Cerebellar nuclear complex (tissue), 1 donor: ENCODE measurements around the gene OSBP2.

Source experiments
- DNase-seq, 2 experiments: peaks; one replicate each; lab custom pipeline; 2025; lab: John Stamatoyannopoulos, UW

Gene OSBP2

DNA sequence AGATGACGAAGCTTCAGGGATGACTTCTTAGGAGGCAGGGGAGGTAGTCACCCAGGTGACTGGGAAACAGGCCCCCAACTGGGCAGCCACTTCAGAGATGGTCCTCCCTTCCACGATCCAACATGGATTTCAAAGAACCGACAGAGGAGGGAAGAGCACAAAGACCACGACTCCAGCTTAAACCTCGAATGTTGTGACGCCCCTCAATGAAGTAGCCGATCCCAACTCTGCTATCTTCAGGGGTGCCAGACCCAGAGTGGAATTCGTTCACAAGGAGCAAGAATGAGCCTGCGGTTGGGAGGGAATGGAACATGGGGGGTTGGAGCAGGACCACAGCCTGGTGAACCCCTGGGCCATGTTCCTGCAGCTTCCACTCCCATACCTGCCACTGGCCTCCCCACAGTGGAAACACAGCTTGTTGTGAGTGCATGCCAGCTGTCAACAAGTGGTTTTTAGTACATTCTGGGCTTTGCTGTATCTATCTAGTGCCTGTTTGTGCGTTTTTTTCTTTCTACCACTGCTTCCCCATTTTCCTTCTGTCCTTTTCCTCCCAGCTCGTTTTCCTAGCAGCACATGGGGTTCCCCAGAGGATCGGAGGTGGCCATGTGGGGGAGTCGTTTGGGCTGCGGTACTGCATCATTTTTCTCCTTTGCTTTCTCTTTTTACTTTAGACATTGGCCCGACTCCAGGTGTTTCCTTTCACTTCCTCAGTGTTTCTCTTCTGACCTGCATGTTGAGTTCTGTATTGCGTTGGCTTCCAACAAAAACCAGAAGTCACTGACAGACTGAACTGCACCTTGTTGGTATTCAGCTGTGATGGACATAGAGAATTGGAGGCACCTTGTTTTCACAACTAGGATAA is 208.1 kb downstream of the OSBP2 start:
- DNase-seq: no peak

DNA sequence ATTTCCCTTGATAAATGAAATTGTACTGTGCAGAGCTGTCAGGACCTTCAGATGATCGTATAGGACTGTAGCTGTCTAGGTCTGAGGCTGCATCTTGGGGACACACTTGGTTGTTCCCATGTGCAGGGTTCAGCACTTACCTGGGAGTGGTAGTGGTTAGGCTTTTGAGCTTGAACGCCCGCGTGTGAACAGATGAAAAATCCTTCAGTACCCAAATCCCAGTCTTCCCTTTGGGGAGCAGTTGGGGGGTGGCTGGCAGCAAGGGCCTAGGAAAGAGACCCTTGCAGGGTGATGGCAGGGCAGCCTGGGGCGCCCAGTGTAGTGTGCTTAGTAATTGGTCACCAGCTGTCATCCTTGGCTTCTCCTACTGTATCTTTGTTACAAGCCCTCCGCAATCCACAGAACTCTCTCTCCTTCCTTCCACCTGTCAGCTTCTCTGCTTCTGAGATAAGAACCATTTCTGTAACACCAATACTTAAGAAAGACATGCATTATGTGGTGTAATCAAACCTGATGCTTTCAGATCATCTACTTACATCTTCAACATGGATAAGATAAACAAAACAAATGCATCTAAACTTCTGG is 209.3 kb downstream of the OSBP2 start:
- no peak for DNase-seq

DNA sequence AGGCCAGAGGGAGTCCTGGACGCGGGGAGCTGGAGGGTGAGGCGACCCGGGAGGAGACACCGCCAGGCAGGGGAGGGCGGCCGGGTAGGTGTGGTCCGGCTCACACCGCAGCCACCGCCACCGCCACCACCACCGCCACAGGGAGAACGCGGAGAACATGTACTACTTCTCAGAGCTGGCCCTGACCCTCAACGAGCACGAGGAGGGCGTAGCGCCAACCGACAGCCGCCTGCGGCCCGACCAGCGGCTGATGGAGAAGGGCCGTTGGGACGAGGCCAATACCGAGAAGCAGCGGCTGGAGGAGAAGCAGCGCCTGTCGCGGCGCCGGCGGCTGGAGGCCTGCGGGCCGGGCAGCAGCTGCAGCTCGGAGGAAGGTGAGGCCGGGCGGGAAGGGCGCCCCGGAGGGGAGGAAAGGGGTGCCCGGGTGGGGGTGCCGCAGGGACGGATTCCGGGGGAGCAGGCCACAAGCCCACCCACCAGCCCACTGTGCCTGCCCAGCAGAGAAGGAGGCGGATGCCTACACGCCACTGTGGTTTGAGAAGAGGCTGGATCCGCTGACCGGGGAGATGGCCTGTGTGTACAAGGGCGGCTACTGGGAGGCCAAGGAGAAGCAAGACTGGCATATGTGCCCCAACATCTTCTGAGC is 211.1 kb downstream of the OSBP2 start:
- DNase-seq: no peak

DNA sequence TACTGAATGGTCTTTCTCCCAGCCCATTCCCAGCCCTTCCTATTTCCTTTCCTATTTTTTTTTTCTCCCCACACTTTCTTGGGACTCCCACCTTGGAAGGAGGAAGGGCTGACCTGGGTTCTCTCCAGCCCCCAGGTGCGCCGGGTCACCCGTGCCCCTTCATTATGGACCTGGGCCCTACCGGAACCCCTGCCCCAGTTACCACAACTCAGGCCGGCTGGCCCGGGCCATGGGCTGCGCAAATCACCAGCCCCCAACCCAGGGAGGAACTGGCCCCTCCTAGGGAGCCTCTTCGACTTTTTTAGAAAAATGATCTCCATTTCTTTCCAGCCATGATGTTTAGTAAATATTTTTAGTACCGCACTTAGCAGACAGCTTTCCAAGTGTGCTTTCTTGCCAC is 211.7 kb downstream of the OSBP2 start:
- DNase-seq: no peak

DNA sequence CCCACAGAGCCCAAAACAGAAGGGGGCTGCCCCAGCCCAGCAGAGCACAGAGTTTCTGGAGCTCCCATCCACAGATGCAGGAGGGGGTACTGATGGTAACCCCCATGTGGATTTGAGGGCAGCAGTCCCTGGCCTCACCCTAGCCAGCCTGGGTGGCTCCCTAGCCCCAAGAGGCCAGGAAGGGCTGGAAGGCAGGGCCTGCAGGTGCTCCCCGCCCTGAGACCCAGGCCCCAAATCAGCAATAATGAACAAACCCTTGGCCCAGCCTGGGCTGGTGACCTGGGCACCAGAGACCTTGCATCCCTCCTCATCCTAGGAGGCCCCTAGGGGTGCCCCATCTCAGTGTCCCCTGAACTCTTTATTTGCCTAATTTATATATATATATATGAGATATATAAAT is 212.3 kb downstream of the OSBP2 start:
- no peak for DNase-seq

DNA sequence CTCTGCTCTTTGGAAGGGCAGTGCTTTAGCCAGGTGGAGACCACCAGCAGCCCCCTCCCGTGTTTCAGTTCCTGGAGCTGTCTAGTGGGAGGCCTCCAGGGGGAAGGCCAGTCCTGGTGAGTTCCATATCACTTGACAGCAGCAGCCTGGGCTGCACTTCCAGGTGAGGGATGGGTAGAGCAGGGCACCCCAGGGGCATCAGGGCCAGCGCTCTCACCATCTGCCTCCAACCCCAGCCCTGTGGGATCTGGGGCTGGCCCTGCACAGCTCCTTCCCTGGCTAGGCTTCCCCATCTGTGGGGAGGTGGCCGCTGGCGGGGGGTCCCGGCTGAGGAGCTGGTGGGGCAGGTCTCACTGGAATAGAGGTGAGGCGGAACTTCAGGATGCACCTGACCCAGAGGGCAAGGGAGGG is 213.4 kb downstream of the OSBP2 start:
- DNase-seq: no peak

DNA sequence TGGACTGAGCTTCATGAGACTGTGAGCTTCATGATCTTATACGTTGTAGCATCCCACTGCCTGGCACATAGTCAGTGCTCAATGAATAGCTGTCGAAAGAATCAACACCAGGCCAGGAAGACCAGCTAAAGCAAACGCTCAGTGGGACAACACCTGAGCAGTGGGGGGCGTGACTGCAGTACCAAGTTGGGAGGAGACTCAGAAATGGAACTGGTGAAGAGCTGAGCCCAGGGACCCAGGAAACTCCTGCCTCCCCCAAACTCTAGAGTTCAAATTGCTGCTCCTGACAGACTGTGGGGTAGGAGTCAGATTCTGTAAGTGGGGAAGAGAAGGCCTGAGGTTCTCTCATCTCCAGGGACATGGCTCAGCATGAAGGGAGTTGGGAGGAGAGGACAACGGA is 214.6 kb downstream of the OSBP2 start:
- DNase-seq: no peak

DNA sequence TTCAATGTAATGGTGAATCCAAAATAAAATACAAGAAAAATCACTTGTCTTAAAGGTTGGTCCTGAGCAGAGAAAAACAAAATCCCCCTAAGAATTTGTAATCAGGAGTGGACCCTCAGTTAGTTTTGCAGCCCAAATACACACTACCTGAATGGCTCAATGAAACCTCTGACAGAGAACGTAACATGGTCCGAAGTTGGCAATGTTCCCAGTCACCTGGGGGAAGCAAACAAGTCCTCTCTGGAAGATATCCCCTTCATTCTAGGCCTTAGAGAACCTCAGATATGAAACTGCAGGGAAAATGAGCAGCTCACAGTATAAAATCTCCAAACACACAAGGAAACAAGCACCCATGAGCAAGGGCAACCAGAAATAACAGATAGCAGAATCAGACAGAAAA is 215.7 kb downstream of the OSBP2 start:
- no peak for DNase-seq

DNA sequence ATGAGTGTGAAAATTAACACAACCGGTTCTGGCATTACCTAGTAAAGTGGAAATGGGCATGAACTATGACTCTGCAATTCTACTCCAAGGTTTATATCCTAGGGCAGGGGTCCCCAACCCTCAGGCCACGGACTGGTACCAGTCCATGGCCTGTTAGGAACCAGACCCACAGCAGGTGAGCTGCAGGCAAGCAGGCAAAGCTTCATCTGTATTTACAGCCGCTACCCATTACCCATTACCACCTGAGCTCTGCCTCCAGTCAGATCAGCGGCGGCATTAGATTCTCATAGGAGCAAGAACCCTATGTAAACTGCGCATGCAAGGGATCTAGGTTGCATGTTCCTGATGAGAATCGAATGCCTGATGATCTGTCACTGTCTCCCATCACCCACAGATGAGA is 224.1 kb downstream of the OSBP2 start:
- DNase-seq: no peak

DNA sequence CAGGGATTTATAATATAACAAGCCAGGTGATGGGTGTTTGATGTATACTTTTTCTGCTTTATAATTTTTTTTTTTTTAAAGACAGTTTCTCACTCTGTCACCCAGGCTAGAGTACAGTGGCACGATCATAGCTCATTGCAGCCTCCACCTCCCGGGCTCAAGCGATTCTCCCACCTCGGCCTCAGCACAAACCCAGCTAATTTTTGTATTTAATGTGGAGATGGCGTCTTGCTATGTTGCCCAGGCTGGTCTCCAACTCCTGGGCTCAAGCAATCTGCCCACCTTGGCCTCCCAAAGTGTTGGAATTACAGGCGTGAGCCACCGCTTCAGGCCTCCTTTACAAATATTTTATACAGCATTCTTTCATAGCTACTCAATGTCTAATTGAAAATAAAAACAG is 225.3 kb downstream of the OSBP2 start:
- no peak for DNase-seq

DNA sequence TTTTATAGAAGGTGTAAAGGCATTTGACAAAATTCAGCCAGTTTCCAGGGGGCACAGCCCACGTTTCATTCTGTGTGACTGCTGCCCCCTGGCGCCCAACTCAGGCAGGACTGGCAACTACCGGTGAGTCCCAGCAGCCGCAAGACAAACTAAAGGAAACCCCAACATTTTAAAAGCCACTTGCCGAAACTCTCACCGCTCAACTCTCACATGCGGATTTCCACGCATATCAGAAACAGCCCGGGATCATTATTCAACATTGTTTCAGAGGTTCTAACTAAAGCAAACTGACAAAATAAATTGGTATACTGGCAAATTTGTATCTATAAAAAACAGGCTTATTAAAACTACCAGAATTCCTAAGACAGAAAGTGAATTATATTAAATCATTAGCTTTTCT is 225.7 kb downstream of the OSBP2 start:
- DNase-seq: peak in 1 of 2 experiments; percentile 43

DNA sequence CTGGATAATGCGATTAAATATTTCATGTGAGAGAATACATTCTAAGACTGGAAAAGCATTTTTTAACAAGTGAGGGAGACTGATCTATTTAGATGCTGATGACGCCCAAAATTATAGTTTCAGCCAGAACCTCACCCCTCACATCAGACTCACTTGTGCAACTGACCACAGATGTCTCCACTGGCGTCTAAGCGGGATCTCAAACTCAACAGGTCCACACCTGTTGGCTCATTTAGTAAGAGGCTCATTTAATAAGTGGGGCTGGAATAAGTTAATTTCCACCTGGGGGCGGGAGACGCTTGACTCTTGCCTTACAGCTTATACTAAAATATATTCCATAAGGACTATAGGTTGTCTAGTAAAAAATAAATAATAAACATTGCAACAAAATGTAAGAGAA is 226.4 kb downstream of the OSBP2 start:
- DNase-seq: no peak

DNA sequence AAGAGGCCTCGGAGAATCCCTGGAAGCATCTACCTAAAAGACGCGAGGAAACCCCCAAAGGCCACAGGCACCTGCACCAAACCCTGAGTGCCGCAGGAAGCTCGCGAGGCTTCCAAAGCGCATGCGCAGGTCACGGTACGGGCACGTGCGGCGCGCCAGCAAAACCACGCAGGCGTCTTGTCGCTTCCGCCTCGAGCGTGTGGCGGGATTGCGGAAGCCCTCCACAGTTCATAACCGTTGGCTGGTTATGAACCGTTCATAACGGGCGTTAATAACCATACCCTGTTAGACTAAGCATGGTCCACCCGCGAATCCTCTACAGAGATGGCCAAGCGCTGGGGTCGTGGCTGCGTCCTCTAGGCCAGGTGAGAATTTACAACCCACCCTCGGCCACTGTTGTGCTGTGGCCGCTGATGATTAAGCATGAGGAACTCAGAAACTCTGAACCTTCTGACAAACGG is 227.5 kb downstream of the OSBP2 start:
- DNase-seq: no peak

DNA sequence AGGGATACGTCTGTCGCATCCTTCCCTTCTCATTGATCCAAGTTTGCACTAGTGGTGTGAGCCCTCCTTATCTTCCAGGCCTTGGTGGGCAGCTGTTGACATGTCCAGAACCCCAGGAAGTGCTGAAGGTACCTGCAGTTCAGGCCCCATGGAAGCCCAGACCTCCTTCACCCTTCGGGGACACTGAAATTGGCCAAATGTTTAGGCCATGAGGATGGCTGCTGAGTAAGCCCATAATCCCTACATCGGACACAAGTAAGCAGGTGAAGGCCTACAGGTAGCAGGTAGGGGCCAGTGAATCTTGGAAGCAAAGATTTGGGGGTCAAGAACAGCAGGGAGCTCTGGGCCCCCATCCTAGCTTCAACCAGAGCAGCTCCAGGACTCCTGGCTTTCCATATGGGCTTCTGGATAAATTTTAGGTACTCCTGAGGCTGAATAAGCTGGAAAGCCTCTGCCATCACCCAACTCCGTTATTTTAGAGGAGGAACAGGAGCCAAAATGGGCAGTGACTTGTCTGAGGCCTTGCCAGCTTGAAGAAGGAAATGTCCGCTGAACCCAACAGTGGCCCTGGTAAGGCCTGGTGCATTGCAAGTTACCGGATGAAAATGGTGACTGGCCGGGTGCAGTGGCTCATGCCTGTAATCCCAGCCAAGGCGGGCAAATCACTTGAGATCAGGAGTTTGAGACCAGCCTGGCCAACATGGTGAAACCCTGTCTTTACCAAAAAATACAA is 228.7 kb downstream of the OSBP2 start:
- no peak for DNase-seq

DNA sequence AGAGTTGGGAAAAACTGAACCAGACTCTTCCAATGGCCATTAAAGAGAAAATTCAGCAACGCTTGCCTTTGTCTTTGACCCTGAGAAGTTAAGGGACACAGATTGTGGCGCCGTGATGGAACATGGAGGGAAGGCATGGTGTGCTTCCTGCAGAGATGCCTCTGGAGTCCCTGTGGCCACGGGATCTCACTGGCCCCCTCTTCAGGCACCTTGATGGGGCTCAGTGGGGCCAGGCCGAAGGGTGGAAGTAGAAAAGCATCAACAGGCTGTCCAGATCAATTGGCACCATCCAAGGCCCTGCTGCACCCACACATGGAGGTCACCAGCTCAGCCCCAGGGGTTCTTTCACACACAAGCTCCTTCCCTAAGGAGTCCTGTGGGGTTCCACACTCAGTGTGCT is 231.0 kb downstream of the OSBP2 start:
- no peak for DNase-seq

DNA sequence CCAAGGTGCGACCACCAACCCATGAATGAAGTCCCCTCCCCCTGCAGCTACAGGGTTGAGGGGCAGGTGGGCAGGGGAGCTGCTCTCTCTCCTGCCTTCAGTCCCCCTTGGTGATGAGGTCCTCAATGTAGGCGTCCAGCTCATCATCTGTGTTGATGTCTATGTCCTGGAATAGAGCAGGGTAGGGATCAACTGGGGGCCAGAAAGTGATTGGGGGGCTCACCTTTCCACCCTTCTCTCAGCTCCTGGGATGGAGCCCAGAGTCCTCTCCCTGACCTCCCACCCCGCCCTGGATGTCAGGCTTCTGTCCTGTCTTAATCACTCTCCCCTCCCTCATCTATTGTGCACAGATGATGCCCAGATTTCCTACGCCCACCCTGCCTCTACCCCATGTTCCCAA is 232.0 kb downstream of the OSBP2 start:
- no peak for DNase-seq

DNA sequence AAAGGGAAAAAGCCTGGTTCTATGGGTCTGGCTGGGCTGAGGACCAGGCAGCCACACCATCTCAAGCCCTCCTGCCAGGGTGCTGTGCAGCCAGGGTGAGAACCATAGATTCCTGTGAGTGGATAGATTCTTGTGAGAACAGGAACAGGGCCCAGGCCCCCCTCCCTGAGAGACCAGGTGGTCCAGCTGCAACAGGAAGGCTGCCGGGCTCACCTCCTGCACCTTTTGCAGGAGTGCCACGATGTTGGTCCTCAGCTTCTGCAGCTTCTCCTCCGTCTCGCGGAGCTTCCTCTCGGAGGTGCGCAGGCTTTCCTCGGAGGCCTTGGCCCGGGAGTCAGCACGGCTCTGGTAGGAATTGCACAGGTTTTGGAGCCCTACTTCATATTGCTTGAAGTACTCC is 233.1 kb downstream of the OSBP2 start:
- DNase-seq: no peak

DNA sequence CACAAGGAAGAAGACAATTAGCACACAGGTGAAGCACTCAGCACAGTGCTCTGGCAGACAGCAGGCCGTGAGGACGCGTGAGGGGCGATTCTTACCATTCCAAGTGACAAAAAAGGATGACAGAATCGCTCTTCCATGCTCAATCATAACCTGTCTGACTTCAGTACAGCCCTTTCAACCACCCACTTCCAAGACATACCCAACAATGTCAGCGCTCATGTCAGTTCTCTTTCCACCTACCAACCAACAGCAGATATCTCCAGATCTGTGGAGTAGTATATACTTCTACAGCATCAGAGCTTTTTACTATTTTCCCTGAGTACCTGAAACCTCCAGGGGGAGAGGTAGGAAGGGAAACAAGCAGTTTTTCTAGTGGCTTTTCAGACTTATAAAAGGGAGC is 233.7 kb downstream of the OSBP2 start:
- DNase-seq: no peak

DNA sequence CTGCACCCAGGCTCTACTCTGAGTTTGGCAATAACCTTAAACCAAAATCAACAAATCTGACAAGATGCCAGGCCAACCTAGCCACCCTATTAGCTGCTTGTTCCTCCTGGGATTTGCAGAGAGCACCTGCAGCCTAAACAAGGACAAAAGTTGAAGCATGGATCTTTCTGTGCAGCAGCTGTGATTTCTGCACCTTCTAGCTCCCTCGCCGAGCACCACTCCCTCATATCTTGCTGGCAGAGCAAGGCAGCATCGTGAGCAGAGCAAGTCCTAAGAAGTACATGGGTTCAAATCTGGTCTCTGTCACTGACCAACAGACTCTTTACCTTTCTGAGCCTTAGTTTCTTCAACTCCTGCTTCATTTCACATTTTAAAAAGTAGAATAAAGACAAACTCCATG is 235.6 kb downstream of the OSBP2 start:
- DNase-seq: no peak

DNA sequence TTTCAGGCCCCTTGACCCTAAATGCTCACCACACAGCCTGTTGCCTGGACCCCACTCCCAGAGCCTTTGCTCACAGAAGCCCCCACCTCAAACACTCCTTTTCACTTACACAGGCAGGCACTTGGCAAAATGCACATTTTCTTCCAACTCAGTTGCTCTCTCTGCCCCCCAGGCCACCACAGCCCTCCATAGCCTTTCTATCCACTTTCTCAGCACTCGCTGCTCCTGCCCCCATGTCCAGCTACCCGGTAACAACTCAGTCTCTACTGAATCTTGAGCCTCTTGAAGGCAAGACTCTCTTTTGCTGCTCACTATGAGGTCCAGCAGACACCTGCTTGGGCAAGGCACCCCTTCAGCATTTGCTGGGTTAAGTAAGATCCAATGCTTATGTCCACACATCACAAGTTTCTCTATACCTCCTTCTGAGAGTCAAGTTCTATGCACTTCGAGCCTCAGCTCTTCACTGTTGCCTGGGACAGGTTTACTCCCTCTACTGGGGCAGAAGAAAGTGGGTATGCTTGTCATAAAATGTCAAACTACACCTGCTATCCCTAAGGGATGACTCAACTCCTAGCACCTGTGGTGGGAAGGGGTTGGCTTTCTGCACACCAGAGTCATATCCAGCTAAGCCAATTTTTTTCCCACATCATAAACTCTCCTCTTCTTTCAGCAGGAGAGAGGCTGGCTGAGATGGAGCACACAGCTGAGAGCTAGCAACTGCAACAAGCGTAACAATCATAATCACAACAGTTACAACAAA is 237.0 kb downstream of the OSBP2 start:
- no peak for DNase-seq

DNA sequence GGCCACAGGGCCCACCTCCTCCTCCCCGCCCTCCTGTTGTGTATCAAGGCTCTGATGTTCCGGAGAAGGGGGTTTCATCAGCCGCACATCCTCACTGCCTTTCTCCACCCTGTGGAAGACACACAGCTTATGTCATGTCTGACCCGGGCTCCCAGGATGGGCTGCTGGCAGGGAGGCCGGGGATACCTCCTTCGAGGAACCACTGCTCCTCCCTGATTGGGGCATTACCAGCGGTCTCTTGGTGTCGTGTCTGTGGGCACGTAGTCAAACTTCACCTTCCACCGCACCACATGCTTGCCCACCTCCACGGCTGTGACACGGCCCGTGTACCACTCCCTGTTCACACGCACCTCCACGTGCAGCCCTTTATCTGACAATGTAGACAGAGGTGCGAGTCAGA is 238.0 kb downstream of the OSBP2 start:
- DNase-seq: no peak

DNA sequence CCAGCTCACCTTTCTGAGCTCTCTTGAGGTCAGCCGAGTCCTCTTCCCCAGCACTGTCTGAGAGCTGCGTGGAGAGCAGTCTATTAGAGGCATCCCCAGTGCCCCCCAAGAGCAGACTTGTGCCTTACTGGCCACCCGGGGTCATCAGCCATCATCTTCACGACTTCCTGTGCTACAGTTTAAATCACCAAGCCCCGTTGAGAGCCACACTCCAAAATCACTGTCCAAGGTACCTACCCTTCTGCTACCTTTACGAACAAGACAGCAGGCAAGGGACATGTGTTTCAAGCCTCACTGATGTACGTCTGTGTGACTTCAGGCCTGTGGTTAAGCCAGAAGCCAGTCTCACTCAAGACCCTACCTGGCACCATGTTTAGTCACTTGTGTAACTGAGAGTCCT is 238.8 kb downstream of the OSBP2 start:
- DNase-seq: no peak
